Esophagus muscularis mucosa (tissue), 3 donors: Measurements from ENCODE around the gene NEK11.

Experiments used
- POLR2A ChIP-seq: fragments of 450-650 bp; IDR thresholded peaks from one replicate; pipeline ENCODE4 v1.6.1; 2017; ENCODE audit warnings: antibody characterized with exemption, moderate library complexity, mild to moderate bottlenecking, low read depth
- TF ChIP-seq, protein P1 (sequence below), 3 experiments: fragments of 200-600 bp in 2 of 3; fragments of 450-650 bp in 1 of 3; sonication (generic) in 2 of 3; IDR thresholded peaks; one replicate each; pipeline ENCODE4 v1.5.1; 2017 to 2019; ENCODE audit warnings: antibody characterized with exemption in 3 of 3, mild to moderate bottlenecking in 2 of 3, moderate library complexity in 1 of 3

DNA sequence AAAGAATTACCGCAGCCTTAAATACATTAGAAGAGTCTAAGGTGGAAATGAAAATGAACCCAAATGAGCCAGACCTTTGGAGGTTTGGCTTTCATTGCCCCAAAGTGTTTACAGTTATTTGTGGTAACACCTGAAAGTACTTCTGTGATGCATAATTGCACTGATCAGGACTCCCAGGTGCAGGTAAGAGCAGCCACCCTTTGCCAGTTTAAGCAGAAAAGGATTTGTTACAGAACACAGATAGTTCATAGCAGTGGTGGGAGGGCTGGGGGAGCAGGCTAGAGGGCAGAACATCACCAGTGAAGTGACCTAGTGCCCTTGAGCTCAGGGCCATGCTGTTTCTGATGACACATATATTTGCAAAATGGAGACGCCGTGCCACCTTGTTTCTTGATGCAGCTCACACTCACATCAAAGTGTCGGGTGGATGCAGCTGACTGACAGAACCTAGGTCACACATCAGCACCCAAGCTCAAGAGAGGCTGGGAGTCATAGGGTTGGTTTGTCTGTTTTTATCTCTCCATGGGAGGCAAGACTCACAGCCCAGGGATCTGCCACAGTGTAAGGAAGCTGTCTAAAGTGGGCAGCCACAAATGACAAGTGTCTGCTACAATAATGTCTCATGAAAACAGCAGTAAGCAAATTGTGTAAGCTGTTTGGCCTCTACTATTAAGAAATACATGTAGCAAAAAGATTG, 49.1 kb downstream of the NEK11 start:
- TF ChIP-seq, protein P1, sequence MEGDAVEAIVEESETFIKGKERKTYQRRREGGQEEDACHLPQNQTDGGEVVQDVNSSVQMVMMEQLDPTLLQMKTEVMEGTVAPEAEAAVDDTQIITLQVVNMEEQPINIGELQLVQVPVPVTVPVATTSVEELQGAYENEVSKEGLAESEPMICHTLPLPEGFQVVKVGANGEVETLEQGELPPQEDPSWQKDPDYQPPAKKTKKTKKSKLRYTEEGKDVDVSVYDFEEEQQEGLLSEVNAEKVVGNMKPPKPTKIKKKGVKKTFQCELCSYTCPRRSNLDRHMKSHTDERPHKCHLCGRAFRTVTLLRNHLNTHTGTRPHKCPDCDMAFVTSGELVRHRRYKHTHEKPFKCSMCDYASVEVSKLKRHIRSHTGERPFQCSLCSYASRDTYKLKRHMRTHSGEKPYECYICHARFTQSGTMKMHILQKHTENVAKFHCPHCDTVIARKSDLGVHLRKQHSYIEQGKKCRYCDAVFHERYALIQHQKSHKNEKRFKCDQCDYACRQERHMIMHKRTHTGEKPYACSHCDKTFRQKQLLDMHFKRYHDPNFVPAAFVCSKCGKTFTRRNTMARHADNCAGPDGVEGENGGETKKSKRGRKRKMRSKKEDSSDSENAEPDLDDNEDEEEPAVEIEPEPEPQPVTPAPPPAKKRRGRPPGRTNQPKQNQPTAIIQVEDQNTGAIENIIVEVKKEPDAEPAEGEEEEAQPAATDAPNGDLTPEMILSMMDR (IDR thresholded peaks at IDR 0.05): no peak
- TF ChIP-seq POLR2A: no peak
